OCI-LY7 (cell line): ENCODE results near the gene TRABD2B.

Experiments used
- EZH2phosphoT487 ChIP-seq: fragments of 200-600 bp; sonication (generic); IDR thresholded peaks from 2 replicates; pipeline ENCODE4 v1.6.1; 2018; ENCODE audit warnings: low read depth, borderline replicate concordance, mild to moderate bottlenecking, mixed run types, antibody characterized with exemption, low read length, moderate library complexity, mixed read lengths
- TF ChIP-seq, protein P1 (sequence below): fragments of 200-600 bp; sonication (generic); conservative IDR thresholded peaks from 2 replicates; pipeline ENCODE4 v1.5.1; 2014; ENCODE audit warnings: mild to moderate bottlenecking, antibody characterized with exemption, low read length, moderate library complexity, mixed read lengths

DNA sequence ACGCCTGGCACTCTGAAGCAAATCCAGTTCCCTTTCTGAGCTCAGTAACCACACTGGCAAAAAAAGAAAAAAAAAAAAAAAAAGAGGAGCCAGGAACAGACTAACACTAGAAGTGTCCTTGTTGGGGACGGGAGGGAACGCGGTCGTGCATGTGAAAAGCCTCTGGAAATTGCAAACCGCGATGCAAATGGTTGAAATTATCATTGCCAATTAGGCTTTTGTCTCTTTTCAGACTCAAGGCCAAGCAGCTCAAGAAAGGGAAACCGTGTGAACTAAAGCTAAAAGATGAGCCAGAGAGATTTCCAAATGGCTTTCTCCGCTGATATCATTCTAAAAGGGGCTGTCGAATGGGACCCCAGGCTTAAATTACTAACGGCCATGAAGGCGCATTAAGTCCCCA, 13.5 kb downstream of the TRABD2B start:
- TF ChIP-seq, protein P1, sequence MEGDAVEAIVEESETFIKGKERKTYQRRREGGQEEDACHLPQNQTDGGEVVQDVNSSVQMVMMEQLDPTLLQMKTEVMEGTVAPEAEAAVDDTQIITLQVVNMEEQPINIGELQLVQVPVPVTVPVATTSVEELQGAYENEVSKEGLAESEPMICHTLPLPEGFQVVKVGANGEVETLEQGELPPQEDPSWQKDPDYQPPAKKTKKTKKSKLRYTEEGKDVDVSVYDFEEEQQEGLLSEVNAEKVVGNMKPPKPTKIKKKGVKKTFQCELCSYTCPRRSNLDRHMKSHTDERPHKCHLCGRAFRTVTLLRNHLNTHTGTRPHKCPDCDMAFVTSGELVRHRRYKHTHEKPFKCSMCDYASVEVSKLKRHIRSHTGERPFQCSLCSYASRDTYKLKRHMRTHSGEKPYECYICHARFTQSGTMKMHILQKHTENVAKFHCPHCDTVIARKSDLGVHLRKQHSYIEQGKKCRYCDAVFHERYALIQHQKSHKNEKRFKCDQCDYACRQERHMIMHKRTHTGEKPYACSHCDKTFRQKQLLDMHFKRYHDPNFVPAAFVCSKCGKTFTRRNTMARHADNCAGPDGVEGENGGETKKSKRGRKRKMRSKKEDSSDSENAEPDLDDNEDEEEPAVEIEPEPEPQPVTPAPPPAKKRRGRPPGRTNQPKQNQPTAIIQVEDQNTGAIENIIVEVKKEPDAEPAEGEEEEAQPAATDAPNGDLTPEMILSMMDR, result no peak
- TF ChIP-seq EZH2phosphoT487, result no peak
